NCI-H128 (cell line): ENCODE measurements around the gene TOR1B.

ENCODE experiments used
- DNase-seq: peaks from one replicate; lab custom pipeline; 2025; ENCODE audit not compliant: unreplicated experiment; lab: John Stamatoyannopoulos, UW

Gene TOR1B

GRCh38 chr9:129812385-129812784, 9.4 kb downstream of the TOR1B start:
- no peak for DNase-seq

GRCh38 chr9:129813661-129814060, 10.7 kb downstream of the TOR1B start:
- DNase-seq, result no peak

GRCh38 chr9:129814432-129815223, 11.6 kb downstream of the TOR1B start:
- DNase-seq, result no peak

GRCh38 chr9:129815278-129815677, 12.3 kb downstream of the TOR1B start:
- no peak for DNase-seq

GRCh38 chr9:129816501-129817435, 13.8 kb downstream of the TOR1B start:
- DNase-seq, result no peak

- DNase-seq, result no peak
These were observed 20.0 kb downstream of the TOR1B start for GRCh38 chr9:129822898-129823541.

GRCh38 chr9:129823542-129823934, 20.6 kb downstream of the TOR1B start:
- no peak for DNase-seq

GRCh38 chr9:129823935-129824601, 21.1 kb downstream of the TOR1B start, which contains the start of gene TOR1A:
TSS of gene TOR1A (minus strand) at chr9:129824136. CDS start at chr9:129824085, 51 bp downstream.
- DNase-seq, result peak; percentile 76

GRCh38 chr9:129826344-129826743, 23.4 kb downstream of the TOR1B start:
- no peak for DNase-seq

GRCh38 chr9:129826759-129827158, 23.8 kb downstream of the TOR1B start:
- DNase-seq, result no peak

GRCh38 chr9:129828051-129828450, 25.1 kb downstream of the TOR1B start:
- no peak for DNase-seq

- DNase-seq, result no peak
These were observed 26.0 kb downstream of the TOR1B start for GRCh38 chr9:129828969-129829368.

- no peak for DNase-seq
These were observed 30.0 kb downstream of the TOR1B start for GRCh38 chr9:129832982-129833381.

GRCh38 chr9:129834489-129835127, 31.6 kb downstream of the TOR1B start:
- no peak for DNase-seq

GRCh38 chr9:129835128-129835859, 32.3 kb downstream of the TOR1B start, which contains the start of the genes C9orf78 and USP20:
TSS of gene C9orf78 (minus strand) at chr9:129835275. CDS start at chr9:129835221, 54 bp downstream.
TSS of gene USP20 (plus strand) at chr9:129835458. CDS start at chr9:129852556, 17,098 bp downstream.
- DNase-seq, result peak; percentile 97

GRCh38 chr9:129835860-129836223, 32.9 kb downstream of the TOR1B start:
- no peak for DNase-seq

- no peak for DNase-seq
These were observed 33.5 kb downstream of the TOR1B start for GRCh38 chr9:129836311-129837007.

- DNase-seq, result no peak
These were observed 35.8 kb downstream of the TOR1B start for GRCh38 chr9:129838707-129839259.
